Loucy (cell line): ENCODE results near the gene NECTIN3.

Experiments
- H2AFZ ChIP-seq: fragments of 200-600 bp; sonication (generic); 2 replicates; pipeline ENCODE4 v1.6.0; 2016; ENCODE audit warnings: antibody characterized with exemption, mild to moderate bottlenecking, low read length, moderate library complexity
- H3F3A ChIP-seq: fragments of 200-600 bp; 2 replicates; pipeline ENCODE4 v1.6.0; 2016; ENCODE audit warnings: antibody characterized with exemption, low read depth, mild to moderate bottlenecking
- H3K27me3 ChIP-seq: fragments of 200-600 bp; sonication (generic); 2 replicates; pipeline ENCODE4 v1.6.1; 2014; ENCODE audit warnings: low read length, mild to moderate bottlenecking; ENCODE audit not compliant: insufficient read depth, poor library complexity, severe bottlenecking
- H3K36me3 ChIP-seq: fragments of 200-600 bp; sonication (generic); 2 replicates; pipeline ENCODE4 v1.6.1; 2016; ENCODE audit warnings: low read length; ENCODE audit not compliant: insufficient read depth
- H3K4me1 ChIP-seq: fragments of 200-600 bp; sonication (generic); 2 replicates; pipeline ENCODE4 v1.5.1; 2014; ENCODE audit warnings: low read length, mild to moderate bottlenecking; ENCODE audit not compliant: insufficient read depth, poor library complexity, severe bottlenecking
- H3K4me2 ChIP-seq: fragments of 200-600 bp; sonication (generic); 2 replicates; pipeline ENCODE4 v1.6.0; 2014; ENCODE audit warnings: antibody characterized with exemption, low read length, low read depth, mild to moderate bottlenecking; ENCODE audit not compliant: poor library complexity, severe bottlenecking
- H3K4me3 ChIP-seq: fragments of 200-600 bp; sonication (generic); 2 replicates; pipeline ENCODE4 v1.5.1; 2014; ENCODE audit warnings: low read length, mild to moderate bottlenecking, mixed read lengths; ENCODE audit not compliant: poor library complexity, severe bottlenecking
- H3K79me2 ChIP-seq: fragments of 200-600 bp; sonication (generic); 2 replicates; pipeline ENCODE4 v1.6.1; 2014; ENCODE audit warnings: low read length; ENCODE audit not compliant: insufficient read depth
- H3K9ac ChIP-seq: fragments of 200-600 bp; sonication (generic); 2 replicates; pipeline ENCODE4 v1.6.0; 2014; ENCODE audit warnings: mild to moderate bottlenecking, low read depth, low read length, moderate library complexity; ENCODE audit not compliant: poor library complexity, severe bottlenecking
- H3K9me2 ChIP-seq: fragments of 200-600 bp; sonication (generic); replicated peaks from 2 replicates; pipeline ENCODE4 v1.6.1; 2016; ENCODE audit warnings: low read depth, low read length, mixed read lengths
- H3K9me3 ChIP-seq: fragments of 200-600 bp; sonication (generic); 2 replicates; pipeline ENCODE4 v1.6.1; 2014; ENCODE audit warnings: mild to moderate bottlenecking, antibody characterized with exemption, low read length, low read depth; ENCODE audit not compliant: insufficient read depth
- H4K20me1 ChIP-seq: fragments of 200-600 bp; sonication (generic); 2 replicates; pipeline ENCODE4 v1.6.0; 2014; ENCODE audit warnings: antibody characterized with exemption, low read length, mild to moderate bottlenecking; ENCODE audit not compliant: insufficient read depth, poor library complexity, severe bottlenecking
- EZH2phosphoT487 ChIP-seq: fragments of 200-600 bp; IDR thresholded peaks from 2 replicates; pipeline ENCODE4 v1.6.1; 2018; ENCODE audit warnings: antibody characterized with exemption, mild to moderate bottlenecking, moderate library complexity, borderline replicate concordance
- TF ChIP-seq, protein P1 (sequence below): fragments of 200-600 bp; sonication (generic); conservative IDR thresholded peaks from 2 replicates; pipeline ENCODE4 v1.5.1; 2014; ENCODE audit warnings: mild to moderate bottlenecking, antibody characterized with exemption, low read length

Gene NECTIN3

GRCh38 chr3:111210866-111211564 is 139.4 kb downstream of the NECTIN3 start:
- H3K36me3 ChIP-seq: no peaks in the 10 kb centered on the region
- no peak overlapping the region for H2AFZ ChIP-seq
- TF ChIP-seq, protein P1, sequence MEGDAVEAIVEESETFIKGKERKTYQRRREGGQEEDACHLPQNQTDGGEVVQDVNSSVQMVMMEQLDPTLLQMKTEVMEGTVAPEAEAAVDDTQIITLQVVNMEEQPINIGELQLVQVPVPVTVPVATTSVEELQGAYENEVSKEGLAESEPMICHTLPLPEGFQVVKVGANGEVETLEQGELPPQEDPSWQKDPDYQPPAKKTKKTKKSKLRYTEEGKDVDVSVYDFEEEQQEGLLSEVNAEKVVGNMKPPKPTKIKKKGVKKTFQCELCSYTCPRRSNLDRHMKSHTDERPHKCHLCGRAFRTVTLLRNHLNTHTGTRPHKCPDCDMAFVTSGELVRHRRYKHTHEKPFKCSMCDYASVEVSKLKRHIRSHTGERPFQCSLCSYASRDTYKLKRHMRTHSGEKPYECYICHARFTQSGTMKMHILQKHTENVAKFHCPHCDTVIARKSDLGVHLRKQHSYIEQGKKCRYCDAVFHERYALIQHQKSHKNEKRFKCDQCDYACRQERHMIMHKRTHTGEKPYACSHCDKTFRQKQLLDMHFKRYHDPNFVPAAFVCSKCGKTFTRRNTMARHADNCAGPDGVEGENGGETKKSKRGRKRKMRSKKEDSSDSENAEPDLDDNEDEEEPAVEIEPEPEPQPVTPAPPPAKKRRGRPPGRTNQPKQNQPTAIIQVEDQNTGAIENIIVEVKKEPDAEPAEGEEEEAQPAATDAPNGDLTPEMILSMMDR: no peak
- TF ChIP-seq EZH2phosphoT487: no peak
- no peaks in the 10 kb centered on the region for H3K79me2 ChIP-seq
- no peaks in the 10 kb centered on the region for H4K20me1 ChIP-seq
- no peaks in the 10 kb centered on the region for H3F3A ChIP-seq
- H3K9me2 ChIP-seq: no peaks in the 10 kb centered on the region
- no peaks in the 10 kb centered on the region for H3K4me1 ChIP-seq
- H3K4me3 ChIP-seq: no peak overlapping the region
- no peaks in the 10 kb centered on the region for H3K27me3 ChIP-seq
- no peak overlapping the region for H3K4me2 ChIP-seq
- no peak overlapping the region for H3K9ac ChIP-seq
- H3K9me3 ChIP-seq: no peaks in the 10 kb centered on the region

DNA sequence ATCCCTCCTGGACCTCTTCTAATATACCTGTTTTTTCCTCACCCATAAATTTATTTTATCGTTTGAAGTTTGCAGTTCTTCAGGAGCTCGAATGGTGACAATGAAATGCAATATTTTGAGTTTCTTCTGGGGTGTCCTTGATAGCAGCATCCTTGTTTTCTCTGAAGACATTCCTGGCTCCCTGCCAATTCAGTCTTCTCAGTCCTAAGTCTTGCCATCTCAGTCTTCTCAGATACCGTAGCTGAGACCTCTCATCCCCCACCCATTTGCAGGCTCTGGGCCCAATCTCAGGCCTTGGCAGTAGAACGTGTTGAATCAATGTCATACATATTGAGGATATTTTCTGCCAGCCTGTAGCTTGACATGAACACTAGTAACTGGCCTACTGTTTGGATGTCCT is 140.9 kb downstream of the NECTIN3 start:
- H3K4me3 ChIP-seq: no peak overlapping the region
- no peaks in the 10 kb centered on the region for H3K9me2 ChIP-seq
- no peak overlapping the region for H3K9ac ChIP-seq
- no peak overlapping the region for H2AFZ ChIP-seq
- H3K79me2 ChIP-seq: no peaks in the 10 kb centered on the region
- no peaks in the 10 kb centered on the region for H3K36me3 ChIP-seq
- no peaks in the 10 kb centered on the region for H3K9me3 ChIP-seq
- no peak overlapping the region for H3K4me2 ChIP-seq
- H3K4me1 ChIP-seq: no peaks in the 10 kb centered on the region
- TF ChIP-seq, protein P1: no peak
- no peak for TF ChIP-seq EZH2phosphoT487
- H3F3A ChIP-seq: no peaks in the 10 kb centered on the region
- no peaks in the 10 kb centered on the region for H4K20me1 ChIP-seq
- H3K27me3 ChIP-seq: no peaks in the 10 kb centered on the region

DNA sequence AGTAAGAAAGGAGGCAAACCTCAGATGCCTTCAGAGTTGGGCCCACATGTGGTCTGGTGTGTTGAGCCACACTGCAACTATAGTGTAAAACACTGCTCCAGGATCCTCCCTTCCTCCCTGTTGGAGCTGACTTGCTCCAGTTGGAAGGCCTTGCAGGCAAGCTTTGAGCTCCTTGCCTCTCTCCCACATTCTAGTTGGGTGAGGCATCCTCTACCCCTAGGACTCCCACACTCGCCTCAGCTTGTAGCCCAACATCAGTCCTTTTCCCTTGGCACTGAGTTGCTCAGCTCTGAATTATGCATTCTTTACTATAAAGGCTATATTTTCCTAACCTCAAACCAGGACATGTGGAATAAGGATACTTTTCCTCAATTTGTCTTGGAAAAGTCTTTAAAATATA is 143.9 kb downstream of the NECTIN3 start:
- Histone ChIP-seq H3F3A (no peaks in the 10 kb centered on the region), H3K79me2 (no peaks in the 10 kb centered on the region), H3K4me2 (no peak overlapping the region), H3K4me3 (no peak overlapping the region), H3K4me1 (no peaks in the 10 kb centered on the region), H4K20me1 (no peaks in the 10 kb centered on the region), H3K27me3 (no peaks in the 10 kb centered on the region), H3K9me3 (no peaks in the 10 kb centered on the region), H3K36me3 (no peaks in the 10 kb centered on the region), H3K9ac (no peak overlapping the region), H2AFZ (no peak overlapping the region), H3K9me2 (no peaks in the 10 kb centered on the region)
- no peak for TF ChIP-seq EZH2phosphoT487
- TF ChIP-seq, protein P1: no peak
